Natural killer cell (primary cell): ENCODE results near the gene IP6K2. TPM values are rescaled to one million over a fixed set of nuclear protein-coding genes. Genes with fewer than 3 reads are reported as not detected.

ENCODE experiments used
- ATAC-seq, 3 donors: fragments of 150-1000 bp in 2 of 3; fragments of 200-7000 bp in 1 of 3; cut with Tn5 transposase; 1 replicate in 1 of 3; 2 replicates in 2 of 3; pipeline ENCODE4 v1.10.0; 2021; ENCODE audit warnings: mild to moderate bottlenecking in 2 of 3, moderate library complexity in 2 of 3
- DNase-seq, 2 donors: peaks; one replicate each; pipeline versions ENCODE4 v3.0.0 to v3.0.0-alpha.2; 2013 to 2021; ENCODE audit warnings: mixed read lengths in 1 of 2
- H3K27ac ChIP-seq: one replicate; pipeline ENCODE4 v1.5.1; 2013; ENCODE audit warnings: mild to moderate bottlenecking, low read length
- H3K27me3 ChIP-seq: one replicate; pipeline ENCODE4 v1.6.1; 2013; ENCODE audit warnings: low read length; ENCODE audit not compliant: control insufficient read depth, insufficient read depth
- H3K36me3 ChIP-seq: one replicate; pipeline ENCODE4 v1.6.1; 2013; ENCODE audit warnings: low read length; ENCODE audit not compliant: control insufficient read depth, insufficient read depth
- H3K4me1 ChIP-seq: one replicate; pipeline ENCODE4 v1.6.1; 2013; ENCODE audit warnings: low read length; ENCODE audit not compliant: control insufficient read depth, insufficient read depth
- H3K4me3 ChIP-seq: one replicate; pipeline ENCODE4 v1.5.1; 2013; ENCODE audit warnings: low read length
- H3K9me3 ChIP-seq: one replicate; pipeline ENCODE4 v1.6.1; 2013; ENCODE audit warnings: low read length; ENCODE audit not compliant: control insufficient read depth, insufficient read depth
- H3K27ac Mint-ChIP-seq, 2 donors: one replicate each; pipeline ENCODE4 v1.8.0; 2022; ENCODE audit warnings: mild to moderate bottlenecking in 2 of 2, mixed read lengths in 2 of 2, moderate library complexity in 1 of 2
- H3K27me3 Mint-ChIP-seq, 2 donors: one replicate each; pipeline ENCODE4 v1.8.0; 2022; ENCODE audit warnings: low read depth in 2 of 2, mixed read lengths in 2 of 2
- H3K36me3 Mint-ChIP-seq: one replicate; pipeline ENCODE4 v1.8.0; 2022; ENCODE audit warnings: mixed read lengths
- H3K4me1 Mint-ChIP-seq, 2 donors: one replicate each; pipeline ENCODE4 v1.8.0; 2022; ENCODE audit warnings: mixed read lengths in 2 of 2
- H3K4me3 Mint-ChIP-seq: one replicate; pipeline ENCODE4 v1.8.0; 2022; ENCODE audit warnings: mild to moderate bottlenecking, moderate library complexity, mixed read lengths
- H3K9me3 Mint-ChIP-seq, 2 donors: one replicate each; pipeline ENCODE4 v1.8.0; 2022; ENCODE audit warnings: mixed read lengths in 2 of 2
- CTCF ChIP-seq: fragments of 200-600 bp; IDR thresholded peaks from one replicate; pipeline ENCODE4 v1.8.0; 2022; ENCODE audit warnings: antibody characterized with exemption
- WGBS: methylation state at CpG from one replicate; pipeline ENCODE4 v1.1.7; 2013; ENCODE audit warnings: missing lambda C conversion rate; ENCODE audit not compliant: insufficient coverage; 5-methylcytosine and 5-hydroxymethylcytosine counted together
- intact Hi-C: fragments of 100-400 bp; cut with micrococcal nuclease; formaldehyde crosslinking; loops from one replicate; pipeline ENCODE4 v1.14.2; 2022
- total RNA-seq, 4 donors: library from RNA; stranded (reverse); fragments of 120-200 nt in 1 of 4; gene quantifications; one replicate each; pipeline versions ENCODE4 v1.2.3 to v1.2.4, GENCODE V29; 2013 to 2022

IP6K2 gene
- total RNA-seq, 3 donors from 2014 or later (not counting 1 experiment from before 2014, with no cell fraction given) = 140 to 151 (median 148) TPM

GRCh38 chr3:48639944-48640606 lies 76.9 kb downstream of the IP6K2 start:
- Mint-ChIP-seq H3K9me3 (no peaks in the 10 kb centered on the region), H3K4me1 (peaks cover 0 to 9% of the 10 kb centered on the region in 2 donors), H3K27ac (no peak overlapping the region), H3K36me3 (no peaks in the 10 kb centered on the region), H3K4me3 (no peak overlapping the region), H3K27me3 (no peaks in the 10 kb centered on the region)
- no peak for DNase-seq
- Histone ChIP-seq H3K9me3 (no peaks in the 10 kb centered on the region), H3K4me3 (no peak overlapping the region), H3K4me1 (peaks cover 10% of the 10 kb centered on the region), H3K36me3 (no peaks in the 10 kb centered on the region), H3K27me3 (no peaks in the 10 kb centered on the region), H3K27ac (no peak overlapping the region)
- 94% methylated on average over 38 of the region's 38 CpGs for WGBS
- intact Hi-C loops = no loop called here
- no peak for ATAC-seq
- no peak for TF ChIP-seq CTCF

Other genes with a start within 250 kb of the IP6K2 start
- gene SHISA5, start 213.0 kb downstream of the IP6K2 start, total RNA-seq = 100 to 1,000 TPM; 211 to 237 (median 218) TPM
- 1 to 10 TPM; 2.4 to 4.3 (median 3.6) TPM for gene PFKFB4, start 160.4 kb downstream of the IP6K2 start, total RNA-seq
- not detected for gene UCN2, start 153.4 kb downstream of the IP6K2 start, total RNA-seq
- gene COL7A1, start 121.9 kb downstream of the IP6K2 start, total RNA-seq = 1 to 10 TPM in 2 of 3 donors, under 1 TPM in 1; 0.54 to 1.7 (median 1.4) TPM
- 100 to 1,000 TPM; 117 to 139 (median 124) TPM for gene UQCRC1, start 107.6 kb downstream of the IP6K2 start, total RNA-seq
- not detected for gene TMEM89, start 95.5 kb downstream of the IP6K2 start, total RNA-seq
- 10 to 100 TPM; 25.8 to 37.6 (median 32.3) TPM for gene SLC26A6, start 81.8 kb downstream of the IP6K2 start, total RNA-seq
- 1 to 10 TPM; 2.0 to 3.4 (median 2.6) TPM for gene CELSR3, start 54.3 kb downstream of the IP6K2 start, total RNA-seq
- 10 to 100 TPM; 12.2 to 14.1 (median 12.8) TPM for gene NCKIPSD, start 31.3 kb downstream of the IP6K2 start, total RNA-seq
- gene PRKAR2A, start 130.7 kb upstream of the IP6K2 start, total RNA-seq = 10 to 100 TPM; 40.5 to 43.5 (median 42.7) TPM
- gene SLC25A20, start 181.7 kb upstream of the IP6K2 start, total RNA-seq = 10 to 100 TPM; 29.5 to 64.0 (median 48.3) TPM
- gene ARIH2, start 201.6 kb upstream of the IP6K2 start, total RNA-seq = 100 to 1,000 TPM; 239 to 291 (median 243) TPM